HG02759 (cell line): ENCODE data around the gene POM121L2.

ENCODE experiments used
- ATAC-seq: cut with Tn5 transposase; IDR thresholded peaks from one replicate; pipeline ENCODE4 v1.9.1; 2021; ENCODE audit warnings: mild to moderate bottlenecking, moderate library complexity; ENCODE audit not compliant: unreplicated experiment

Gene POM121L2

DNA sequence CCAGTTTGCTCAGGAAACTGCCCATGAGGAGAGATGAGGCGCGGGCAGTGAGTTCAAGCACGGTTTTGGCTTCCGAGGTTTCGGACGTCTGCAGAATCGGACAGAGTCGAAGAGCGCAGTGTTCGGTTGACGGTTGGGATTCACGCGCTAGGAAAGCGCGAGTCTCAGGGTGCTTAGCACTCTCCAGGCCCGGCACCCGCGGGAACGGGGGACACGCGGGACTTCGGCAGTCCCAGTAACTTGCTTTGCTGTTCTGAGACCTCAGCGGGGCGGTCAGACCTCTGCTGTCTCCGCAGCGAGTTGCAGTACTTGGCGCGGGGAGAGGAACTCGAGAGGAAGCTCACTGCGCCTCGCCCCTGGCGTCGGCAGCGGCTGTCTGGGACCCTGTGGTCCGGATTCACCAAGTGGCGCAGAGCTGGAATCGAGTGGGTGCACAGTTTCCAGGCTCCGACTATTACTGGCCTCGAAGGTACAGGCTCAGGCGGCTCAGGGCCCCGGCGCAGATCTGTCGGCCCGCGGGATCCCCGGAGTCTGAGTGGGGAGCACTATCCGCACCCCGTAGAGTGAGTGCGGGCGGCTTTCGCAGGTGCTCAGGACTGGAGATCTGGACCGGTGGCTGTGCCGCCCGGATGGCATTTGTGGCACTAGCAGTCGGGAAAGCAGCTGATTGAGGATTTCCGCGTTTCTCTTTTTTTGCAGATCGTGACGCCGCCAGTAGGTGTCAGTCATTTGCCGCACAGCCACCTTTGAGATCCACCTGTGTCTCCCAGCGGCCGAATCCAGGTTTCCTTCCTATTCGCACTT lies at the start of gene POM121L2:
Gene POM121L2, minus strand, starts transcription at position 128 of the 804 bp plus-strand sequence. Its CDS starts 103 bp downstream, at position 25.
- ATAC-seq = peak; percentile 67

DNA sequence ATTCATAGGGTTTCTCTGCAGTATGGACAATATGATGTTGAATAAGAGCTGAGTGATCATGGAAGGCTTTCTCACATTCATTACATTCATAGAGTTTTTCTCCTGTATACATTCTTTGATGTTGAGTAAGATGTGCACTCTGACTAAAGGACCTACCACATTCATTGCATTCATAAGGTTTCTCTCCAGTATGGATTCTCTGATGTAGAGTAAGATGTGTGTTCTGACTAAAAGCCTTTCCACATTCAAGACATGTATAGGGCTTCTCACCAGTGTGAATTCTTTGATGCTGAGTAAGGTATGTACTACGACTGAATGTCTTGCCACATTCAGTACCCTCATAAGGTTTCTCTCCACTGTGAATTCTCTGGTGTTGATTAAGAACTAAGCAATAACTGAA lies 47.2 kb upstream of the POM121L2 start:
- ATAC-seq = no peak

DNA sequence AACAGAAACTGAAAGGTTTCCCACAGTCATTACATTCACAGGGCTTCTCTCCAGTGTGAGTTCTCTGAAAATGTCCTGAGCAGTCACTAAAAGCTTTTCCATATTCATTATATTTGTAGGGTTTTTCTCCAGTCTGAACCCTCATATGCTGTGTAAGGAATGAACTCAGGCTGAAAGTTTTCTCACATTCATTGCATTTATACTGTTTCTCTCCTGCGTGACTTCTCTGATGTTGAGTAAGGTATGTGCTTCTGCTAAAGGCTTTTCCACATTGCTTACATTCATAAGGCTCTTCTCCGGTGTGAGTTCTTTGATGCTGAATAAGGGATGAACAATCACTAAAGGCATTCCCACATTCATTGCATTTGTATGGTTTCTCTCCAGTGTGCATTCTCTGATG lies 46.7 kb upstream of the POM121L2 start:
- no peak for ATAC-seq

DNA sequence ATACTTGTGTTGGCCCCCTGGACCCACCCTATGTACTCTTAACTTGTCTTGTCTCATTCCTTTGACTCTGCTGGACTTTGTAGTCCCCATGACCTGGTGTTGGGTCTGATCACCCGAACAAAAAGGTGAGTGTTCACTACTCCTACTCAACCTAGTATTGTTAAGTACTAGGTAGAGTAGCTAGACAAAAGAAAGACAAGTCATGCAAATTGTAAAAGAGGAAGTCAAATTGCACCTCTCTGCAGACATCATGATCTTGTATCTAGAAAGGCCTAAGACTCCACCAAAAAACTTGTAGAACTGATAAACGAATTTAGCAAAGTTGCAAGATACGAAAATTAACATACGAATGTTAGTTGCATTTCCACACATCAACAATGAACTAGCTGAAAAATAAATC lies 40.8 kb upstream of the POM121L2 start:
- no peak for ATAC-seq

DNA sequence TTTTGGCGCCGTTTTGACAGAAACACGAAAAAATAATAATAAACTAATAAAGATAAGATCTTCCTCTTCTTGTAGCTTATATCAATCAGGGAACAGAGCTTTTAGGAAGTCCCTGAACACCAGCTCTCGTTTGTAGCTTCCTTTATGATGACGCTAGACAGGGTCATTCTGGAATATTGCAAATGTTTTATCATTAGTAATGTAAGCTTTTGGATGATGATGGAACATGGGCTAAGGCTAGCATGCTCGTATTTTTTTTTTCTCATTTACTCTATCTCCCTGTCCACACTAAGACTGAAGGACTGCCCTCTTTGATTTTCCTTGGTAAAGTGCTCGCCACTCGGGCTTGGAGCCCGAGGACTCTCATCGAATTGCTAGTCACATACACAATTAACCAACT lies 22.1 kb upstream of the POM121L2 start:
- no peak for ATAC-seq

DNA sequence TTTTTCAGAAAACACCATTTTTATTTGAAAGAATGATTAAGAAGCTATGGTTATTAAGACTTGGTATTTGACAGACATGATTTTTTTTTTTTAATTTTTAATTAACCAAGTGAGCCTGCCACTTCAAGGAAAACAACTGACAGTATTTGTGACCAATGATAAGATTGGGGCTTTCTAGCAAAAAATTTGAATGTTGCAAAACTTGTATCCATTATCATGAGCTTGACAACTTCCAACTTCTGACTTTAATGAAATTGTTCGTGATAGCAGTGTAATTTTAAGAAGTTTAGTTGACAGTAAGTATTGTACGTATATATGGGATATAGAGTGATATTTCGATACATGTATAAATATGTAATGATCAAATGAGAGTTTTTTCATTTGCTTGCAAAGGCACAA lies 21.6 kb upstream of the POM121L2 start:
- ATAC-seq = no peak

DNA sequence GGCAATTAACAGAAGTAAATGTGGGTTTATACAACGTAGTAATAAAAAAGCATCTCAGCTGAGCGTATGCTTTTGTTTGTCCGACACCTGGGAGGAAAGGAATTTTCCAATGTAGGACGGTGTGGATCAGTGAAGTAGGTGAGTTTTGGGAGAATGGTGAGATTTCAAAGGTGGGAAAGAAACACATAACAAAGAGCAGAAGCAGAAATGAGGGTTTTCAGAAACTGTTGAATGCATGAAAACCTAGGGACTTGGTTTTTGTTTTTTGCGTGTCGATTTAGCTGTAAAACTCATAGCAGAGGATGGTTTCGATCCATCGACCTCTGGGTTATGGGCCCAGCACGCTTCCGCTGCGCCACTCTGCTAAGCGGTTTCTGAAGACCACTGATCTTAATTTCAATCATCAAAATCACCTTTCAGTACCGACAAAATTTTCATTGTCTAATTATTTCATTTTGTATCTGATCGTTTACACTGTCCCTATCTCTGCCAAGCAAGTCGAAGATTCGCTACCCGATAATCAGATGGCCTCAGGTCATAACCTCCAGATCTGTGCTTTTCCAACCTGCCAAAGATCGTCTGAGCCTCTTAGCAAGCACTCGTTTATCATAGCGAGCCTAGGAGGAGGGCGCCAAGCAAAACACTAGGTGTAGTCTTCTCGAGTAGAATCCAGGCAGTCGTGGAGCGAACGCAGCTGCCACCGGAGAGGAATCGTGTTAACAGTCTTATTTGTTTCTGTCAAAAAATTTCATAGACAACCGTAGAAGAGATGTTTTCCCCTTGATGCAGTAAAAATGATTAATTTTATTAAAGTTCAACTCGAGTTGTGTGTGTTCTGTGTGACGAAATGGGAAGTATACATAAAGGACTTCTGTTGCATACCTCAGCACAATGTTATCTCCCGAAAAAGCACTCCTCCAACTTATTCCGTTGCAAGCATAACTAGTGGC lies 20.9 kb upstream of the POM121L2 start:
- ATAC-seq = no peak

DNA sequence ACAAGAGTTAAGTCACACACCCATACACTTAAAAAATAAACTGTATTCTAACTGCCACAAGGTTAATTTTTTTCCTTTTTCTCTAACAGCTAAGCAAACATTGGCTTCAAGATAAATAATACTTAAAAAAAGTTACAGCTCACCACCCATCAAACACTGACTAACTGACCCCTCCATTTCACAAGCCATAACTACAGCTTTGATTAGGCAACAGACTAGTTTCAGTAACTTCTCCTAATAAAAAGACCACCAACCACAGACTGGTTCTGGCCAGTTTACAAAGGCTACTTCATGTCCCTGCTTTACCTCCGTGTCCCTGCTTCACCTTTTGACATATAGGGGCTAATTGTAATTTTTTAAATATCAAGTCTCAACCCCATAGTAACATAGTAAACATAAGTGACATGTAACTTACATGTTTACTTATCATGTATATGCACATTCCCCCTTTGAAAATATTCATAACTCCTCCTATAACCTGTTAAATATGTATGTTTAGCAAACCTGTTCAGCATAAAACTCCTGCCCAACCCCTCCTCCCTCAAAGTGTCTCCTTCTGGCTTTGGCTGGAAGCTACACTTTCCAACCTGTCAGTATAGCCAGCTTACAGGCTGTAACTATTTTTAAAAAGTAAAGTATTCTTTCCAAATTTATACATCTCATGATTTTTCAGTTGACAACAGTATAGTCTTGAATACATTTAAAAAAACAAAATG lies 15.1 kb upstream of the POM121L2 start:
- ATAC-seq = no peak

DNA sequence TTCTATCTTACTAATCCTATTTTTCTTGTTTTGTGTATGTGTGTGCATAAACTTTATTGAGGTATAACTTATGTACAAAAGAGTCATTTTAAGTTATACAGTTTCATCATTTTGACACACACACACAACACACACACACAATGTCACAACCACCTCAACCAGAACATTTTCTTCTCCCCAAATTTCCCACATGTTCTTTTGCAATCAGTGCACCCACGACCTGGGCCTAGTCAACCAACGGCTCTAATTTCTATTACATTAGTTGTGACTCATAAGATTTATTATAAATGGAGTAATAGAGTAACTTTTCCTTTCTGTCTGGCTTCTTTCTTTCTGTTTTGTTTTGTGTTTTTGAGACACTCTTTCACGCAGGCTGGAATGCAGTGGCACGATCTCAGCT lies 9.8 kb upstream of the POM121L2 start:
- ATAC-seq = no peak

DNA sequence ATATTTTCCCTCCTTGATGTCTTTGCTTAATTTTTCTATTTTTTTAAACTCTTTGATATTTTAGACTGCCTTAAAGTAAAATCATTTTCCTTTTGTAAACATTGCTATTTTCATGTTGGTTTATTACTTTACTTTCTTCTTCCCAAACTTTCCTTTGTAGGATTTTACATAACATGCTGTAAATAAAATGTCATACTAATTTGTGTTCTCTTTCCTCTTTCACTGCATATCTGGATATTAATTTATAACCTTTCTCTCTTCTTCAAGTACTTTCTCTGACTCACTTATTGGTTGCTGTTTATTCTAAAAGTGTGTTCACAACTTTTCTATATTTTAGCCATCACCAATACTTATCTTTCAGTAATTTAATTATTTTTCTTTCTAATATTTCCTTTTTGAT lies 9.3 kb upstream of the POM121L2 start:
- ATAC-seq = no peak

DNA sequence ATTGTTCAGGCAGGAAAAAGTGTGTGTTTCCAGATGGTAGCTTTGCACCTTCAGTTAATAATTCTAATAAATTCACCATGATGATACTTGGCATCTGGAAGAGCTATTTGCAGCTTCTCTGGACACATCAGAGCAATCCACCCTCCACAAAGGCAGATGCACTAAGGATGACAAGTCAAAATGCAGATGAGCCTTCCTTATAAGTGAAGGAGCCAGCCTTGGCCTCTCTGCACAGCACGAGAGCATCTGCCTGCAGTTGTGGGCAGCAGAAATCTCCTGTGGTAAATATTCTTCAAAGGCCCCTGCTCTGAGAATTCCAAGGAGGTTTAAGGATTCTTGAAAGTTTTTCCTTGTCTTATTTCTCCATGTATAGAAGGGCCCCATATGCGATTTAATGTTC lies 6.9 kb upstream of the POM121L2 start:
- no peak for ATAC-seq

DNA sequence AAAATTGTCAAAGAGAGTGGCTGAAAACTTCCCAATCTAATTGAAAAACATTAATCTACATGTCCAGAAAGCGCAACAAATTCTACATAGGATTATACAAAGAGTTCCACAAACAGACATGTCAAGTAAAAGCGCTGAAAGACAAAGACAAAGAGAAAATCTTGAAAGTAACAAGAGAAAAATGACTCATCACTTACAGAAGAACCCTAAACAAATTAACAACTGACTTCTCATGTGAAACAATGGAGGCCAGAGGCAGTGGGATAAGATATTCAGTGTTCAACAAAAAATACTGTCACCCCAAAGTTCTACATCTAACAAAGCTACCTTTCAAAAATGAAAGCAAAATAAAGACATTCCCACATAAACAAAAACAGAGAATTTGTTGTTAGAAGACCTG lies 2.0 kb upstream of the POM121L2 start:
- no peak for ATAC-seq

DNA sequence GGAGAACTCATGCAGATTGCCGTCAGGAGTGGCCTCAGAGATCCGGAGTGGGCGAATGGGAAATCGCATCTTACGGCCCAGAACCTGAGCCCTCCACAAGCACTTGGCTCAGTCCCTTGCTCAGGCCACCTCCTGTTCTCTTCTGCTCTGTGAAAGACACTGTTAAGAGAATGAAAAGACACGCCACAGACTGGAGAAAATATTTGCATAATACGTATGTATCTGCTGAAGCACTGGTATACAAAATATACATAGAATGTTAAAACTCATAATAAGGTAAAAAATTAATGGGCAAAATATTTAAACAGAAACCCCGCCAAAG lies 838 bp upstream of the POM121L2 start:
- peak; percentile 27 for ATAC-seq

DNA sequence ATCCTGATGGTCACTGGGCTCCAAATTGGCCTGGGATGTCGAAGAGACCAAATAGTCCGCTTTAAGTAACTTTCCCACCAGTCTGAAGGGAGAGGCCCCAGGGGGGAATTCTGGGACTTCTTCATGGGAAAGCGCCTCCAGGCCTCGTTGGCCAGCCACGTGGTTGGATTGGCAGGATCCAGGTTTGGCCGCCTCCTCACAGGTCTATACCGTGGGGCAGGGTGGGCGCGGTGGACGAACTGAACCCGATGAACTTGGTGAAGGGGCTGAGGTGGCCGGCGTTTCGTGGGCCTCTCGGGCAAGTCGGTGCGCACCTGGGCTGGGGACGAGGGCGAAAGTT lies 297 bp downstream of the POM121L2 start:
- no peak for ATAC-seq

DNA sequence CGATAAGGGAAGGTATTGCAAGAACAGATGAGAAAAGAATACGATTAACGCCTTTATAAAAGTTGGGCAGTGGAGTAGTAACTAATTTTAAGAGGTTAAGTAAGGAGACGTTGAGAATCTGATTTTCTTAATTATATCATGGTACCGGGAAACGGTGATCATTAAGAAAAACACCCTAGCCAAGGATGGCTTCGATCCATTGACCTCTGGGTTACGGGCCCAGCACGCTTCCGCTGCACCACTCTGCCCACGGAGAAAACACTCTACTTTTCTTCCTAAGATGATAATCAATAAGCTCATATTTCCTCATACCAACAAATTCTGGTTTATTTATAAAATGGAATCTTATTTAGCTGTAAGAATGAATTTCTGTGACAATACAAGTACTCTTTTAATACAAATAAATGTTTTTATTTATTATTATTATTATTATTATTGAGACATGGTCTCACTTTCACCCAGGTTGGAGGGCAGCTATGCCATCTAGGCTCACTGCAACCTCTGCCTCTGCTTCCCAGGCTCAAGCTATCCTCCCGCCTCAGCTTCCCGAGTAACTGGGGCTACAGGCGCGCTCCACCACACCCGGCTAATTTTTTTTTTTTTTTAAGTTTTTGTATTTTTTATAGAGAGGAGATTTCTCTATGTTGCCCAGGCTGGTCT lies 8.3 kb downstream of the POM121L2 start:
- ATAC-seq = no peak

DNA sequence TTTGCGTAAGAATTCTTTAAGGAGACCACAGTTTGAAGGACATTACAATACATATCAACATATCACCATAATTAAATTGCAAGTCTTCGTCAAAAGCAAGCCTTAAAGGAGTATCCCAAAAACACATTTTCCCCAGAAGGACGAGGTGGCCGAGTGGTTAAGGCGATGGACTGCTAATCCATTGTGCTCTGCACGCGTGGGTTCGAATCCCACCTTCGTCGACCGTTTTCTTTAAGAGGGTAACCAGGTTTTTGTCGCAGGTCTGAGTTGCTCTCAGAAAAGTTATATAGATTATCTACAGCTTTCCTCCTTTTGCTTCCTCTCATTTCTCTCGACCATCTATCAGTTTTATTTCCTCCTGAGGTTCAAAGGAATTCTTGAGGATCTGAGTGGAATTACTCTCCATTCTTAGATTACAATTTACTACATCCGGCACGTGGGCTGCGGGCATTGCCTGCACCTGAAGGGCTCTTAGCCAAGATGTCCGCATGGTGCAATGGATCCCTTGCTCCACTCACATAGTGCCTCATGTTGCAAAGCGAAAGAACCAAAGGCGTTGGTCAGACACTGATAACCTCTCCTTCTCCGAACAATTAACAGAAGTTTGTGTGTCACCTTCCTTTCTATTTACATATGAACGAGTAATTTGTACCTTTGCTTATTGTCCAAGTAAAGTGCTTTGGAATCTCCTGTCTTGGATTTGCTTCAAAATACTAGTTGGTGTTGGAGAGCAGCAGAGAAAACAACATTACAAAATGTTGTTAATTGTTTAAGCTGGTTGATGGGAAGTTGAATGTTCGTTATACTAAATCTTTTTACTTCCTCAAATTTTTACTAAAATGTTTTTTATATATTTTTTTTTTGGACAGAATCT lies 14.0 kb downstream of the POM121L2 start:
- no peak for ATAC-seq

DNA sequence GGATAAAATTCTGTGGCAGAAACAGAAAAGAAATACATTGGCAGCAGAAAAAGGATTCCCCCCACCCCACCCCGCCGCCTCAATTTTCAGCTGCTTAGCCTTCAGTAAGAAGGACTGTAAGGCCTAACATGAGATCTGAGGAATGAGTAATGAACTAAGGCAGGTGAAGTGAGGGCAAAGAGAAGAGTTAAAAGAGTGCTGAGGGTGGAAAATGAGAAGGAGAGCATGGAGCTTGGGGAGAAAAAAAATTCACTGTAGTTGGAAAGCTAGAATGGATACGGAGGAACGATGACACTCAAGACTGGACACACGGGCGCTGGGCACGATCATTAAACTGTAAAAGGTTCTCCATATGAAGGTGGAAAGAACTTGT lies 14.6 kb downstream of the POM121L2 start:
- no peak for ATAC-seq

DNA sequence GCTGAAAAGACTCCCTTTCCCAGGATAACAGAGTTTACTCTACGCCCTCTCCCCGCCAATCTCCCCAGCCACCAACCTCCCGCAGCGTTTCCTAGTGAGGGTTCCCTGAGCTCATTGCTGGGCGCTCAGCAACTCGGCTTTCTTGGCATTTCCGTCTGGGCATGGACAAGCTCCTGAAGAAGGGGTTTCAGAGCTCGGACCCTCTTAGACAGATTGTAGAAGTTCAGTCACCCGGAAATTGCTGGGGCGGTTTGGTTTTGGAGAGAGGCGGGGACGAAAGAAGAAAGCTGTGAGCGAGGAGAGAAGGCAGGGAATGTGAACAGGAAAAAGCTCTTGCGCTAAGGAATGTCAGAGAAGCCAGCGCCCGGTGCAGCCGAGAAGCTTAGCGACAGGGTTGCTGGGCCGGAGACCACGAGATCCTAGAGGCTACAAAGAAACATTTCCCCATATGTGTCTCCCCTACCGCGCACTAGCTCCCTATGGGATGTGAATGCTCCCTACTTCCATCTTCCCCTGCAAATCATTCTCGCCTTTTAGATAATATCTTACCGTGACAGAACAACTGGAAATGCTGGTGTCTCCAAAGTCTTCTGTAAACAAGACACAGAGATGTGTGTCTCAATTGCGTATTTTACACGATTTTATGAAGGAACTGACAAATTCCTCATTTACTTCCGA lies 15.8 kb downstream of the POM121L2 start:
- no peak for ATAC-seq

DNA sequence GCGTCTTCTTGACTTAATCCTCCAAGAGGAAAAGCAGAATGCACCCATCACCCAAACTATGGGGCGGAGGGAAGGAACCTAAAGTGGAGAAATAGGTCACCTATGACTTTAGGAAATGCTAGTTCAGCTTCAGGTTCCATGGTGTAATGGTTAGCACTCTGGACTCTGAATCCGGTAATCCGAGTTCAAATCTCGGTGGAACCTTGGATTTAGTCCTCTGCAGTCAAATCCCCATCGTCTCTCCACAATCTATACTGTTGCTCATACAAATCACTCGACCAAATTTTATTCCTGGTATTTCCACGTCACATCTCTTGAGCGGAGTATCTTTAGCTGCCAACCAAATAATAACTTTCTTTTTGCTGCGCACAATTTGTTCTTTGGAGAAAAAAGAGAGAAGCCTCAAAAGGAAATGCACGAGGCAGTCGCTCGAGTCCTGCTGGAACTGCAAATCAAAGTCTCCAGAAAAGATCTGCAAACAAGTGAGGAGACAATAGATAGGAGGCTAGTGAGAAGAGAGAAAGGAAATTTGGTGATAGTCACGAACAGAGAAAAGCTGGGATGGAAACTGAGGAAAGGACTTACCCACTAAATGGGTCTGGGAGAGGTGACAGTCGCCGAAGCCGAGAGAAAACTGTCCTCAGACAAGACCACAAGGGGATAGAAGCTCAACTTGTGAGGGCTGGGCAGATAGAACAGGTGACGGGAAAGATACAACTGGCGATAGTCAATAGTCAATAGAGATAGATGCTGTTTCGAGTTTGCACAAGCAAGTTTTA lies 16.6 kb downstream of the POM121L2 start:
- no peak for ATAC-seq
